ENCODE data around the gene MRI1. TPM values are rescaled to one million over a fixed set of nuclear protein-coding genes. Genes with fewer than 3 reads are reported as not detected.
A peak's percentile ranks its signal among the peaks of the same experiment; 100 is the strongest.
"Not testable (repeated sequence)": the region's sequence is repeated elsewhere in the genome, so short reads cannot be mapped to it uniquely, and the experiment has no call there.

MRI1 gene
- total RNA-seq, 1 experiment from 2014 or later: 33.8 TPM

GRCh38 chr19:13788991-13789390 is 24.7 kb downstream of the MRI1 start:
- H2AFZ ChIP-seq: no peak overlapping the region
- peak overlapping the region; percentile 24; the same call in 1 of the 2 replicates for H3K27ac ChIP-seq
- peaks cover 30% of the 10 kb centered on the region for H3K4me1 ChIP-seq (replicated peaks; ENCODE audit: insufficient read depth)
- BruUV-seq (replicated peaks): no TSS peak
- no peaks in the 10 kb centered on the region for H3K9me3 ChIP-seq (ENCODE audit: insufficient read depth, low read depth)
- intact Hi-C loops (cut with micrococcal nuclease; ENCODE audit: unreplicated experiment): no loop called here
- H3K36me3 ChIP-seq (ENCODE audit: low read depth): no peaks in the 10 kb centered on the region
- H3K4me2 ChIP-seq: no peak overlapping the region
- DNase-seq: no peak
- no peaks in the 10 kb centered on the region for H3K79me2 ChIP-seq (ENCODE audit: low read depth)
- CTCF ChIA-PET: no interaction called here
- H3K27me3 ChIP-seq (ENCODE audit: insufficient read depth, low read depth): no peaks in the 10 kb centered on the region
- H4K20me1 ChIP-seq (ENCODE audit: insufficient read depth): no peaks in the 10 kb centered on the region
- peaks cover 39% of the 10 kb centered on the region for H3F3A ChIP-seq (ENCODE audit: insufficient read depth, low read depth)
- no peak overlapping the region for H3K4me3 ChIP-seq
- POLR2A ChIA-PET (ENCODE audit: unreplicated experiment): interaction anchor here (0.6 kb wide), 1 partner anchor 228 kb away, joined by 3 read pairs; no protein-coding TSS in a partner anchor
- no peak for TF ChIP-seq CTCF (conservative IDR thresholded peaks at IDR 0.05)
- no peak for TF ChIP-seq EZH2 (IDR thresholded peaks at IDR 0.05; ENCODE audit: low read depth)
- no peaks in the 10 kb centered on the region for H3K9me2 ChIP-seq (ENCODE audit: insufficient read depth)

GRCh38 chr19:13790354-13790753 is 26.0 kb downstream of the MRI1 start:
- POLR2A ChIA-PET (ENCODE audit: unreplicated experiment): no interaction called here
- no peak overlapping the region for H3K4me2 ChIP-seq
- intact Hi-C loops (cut with micrococcal nuclease; ENCODE audit: unreplicated experiment): no loop called here
- H2AFZ ChIP-seq: no peak overlapping the region
- H3K79me2 ChIP-seq (ENCODE audit: low read depth): peaks cover 5% of the 10 kb centered on the region; the same call in 1 of the 2 replicates
- no peaks in the 10 kb centered on the region for H4K20me1 ChIP-seq (ENCODE audit: insufficient read depth)
- H3K4me3 ChIP-seq: no peak overlapping the region
- H3K27ac ChIP-seq: no peak overlapping the region
- BruUV-seq (replicated peaks): no TSS peak
- H3K4me1 ChIP-seq (replicated peaks; ENCODE audit: insufficient read depth): peaks cover 30% of the 10 kb centered on the region
- H3K9me3 ChIP-seq (ENCODE audit: insufficient read depth, low read depth): no peaks in the 10 kb centered on the region
- DNase-seq: no peak
- H3K9me2 ChIP-seq (ENCODE audit: insufficient read depth): no peaks in the 10 kb centered on the region
- peaks cover 31% of the 10 kb centered on the region for H3F3A ChIP-seq (ENCODE audit: insufficient read depth, low read depth)
- CTCF ChIA-PET: no interaction called here
- no peak for TF ChIP-seq EZH2 (IDR thresholded peaks at IDR 0.05; ENCODE audit: low read depth)
- TF ChIP-seq CTCF (conservative IDR thresholded peaks at IDR 0.05): no peak
- H3K36me3 ChIP-seq (ENCODE audit: low read depth): no peaks in the 10 kb centered on the region
- no peaks in the 10 kb centered on the region for H3K27me3 ChIP-seq (ENCODE audit: insufficient read depth, low read depth)

- DNase-seq; BruUV-seq (replicated peaks); H3K36me3 ChIP-seq (ENCODE audit: low read depth); H3K4me3 ChIP-seq; H3K9me2 ChIP-seq (ENCODE audit: insufficient read depth); H2AFZ ChIP-seq; H4K20me1 ChIP-seq (ENCODE audit: insufficient read depth); intact Hi-C loops (cut with micrococcal nuclease; ENCODE audit: unreplicated experiment); H3K27me3 ChIP-seq (ENCODE audit: insufficient read depth, low read depth); H3K9me3 ChIP-seq (ENCODE audit: insufficient read depth, low read depth); CTCF ChIA-PET: not testable (repeated sequence)
- peak overlapping the region; percentile 93; the same call in 1 of the 2 replicates for H3K4me2 ChIP-seq
- peaks cover 50% of the 10 kb centered on the region for H3F3A ChIP-seq (ENCODE audit: insufficient read depth, low read depth)
- H3K79me2 ChIP-seq (ENCODE audit: low read depth): peaks cover 27% of the 10 kb centered on the region
- POLR2A ChIA-PET (ENCODE audit: unreplicated experiment): interaction anchor here (0.7 kb wide), 3 partner anchors 12 to 617 kb away, joined by 8 to 17 read pairs (median 11); no protein-coding TSS in a partner anchor
- H3K4me1 ChIP-seq (replicated peaks; ENCODE audit: insufficient read depth): peaks cover 33% of the 10 kb centered on the region
- H3K27ac ChIP-seq: peak overlapping the region; percentile 94; the same call in 1 of the 2 replicates
These were observed 29.0 kb downstream of the MRI1 start for GRCh38 chr19:13793317-13793716.

GRCh38 chr19:13794398-13794756 is 30.1 kb downstream of the MRI1 start:
- Histone ChIP-seq H3K4me2 (peak overlapping the region; percentile 93), H3K9me3 (ENCODE audit: insufficient read depth, low read depth) (no peaks in the 10 kb centered on the region), H3K79me2 (ENCODE audit: low read depth) (peaks cover 33% of the 10 kb centered on the region), H3K4me1 (replicated peaks; ENCODE audit: insufficient read depth) (peaks cover 33% of the 10 kb centered on the region), H3K9me2 (ENCODE audit: insufficient read depth) (no peaks in the 10 kb centered on the region), H3K36me3 (ENCODE audit: low read depth) (no peaks in the 10 kb centered on the region), H3F3A (ENCODE audit: insufficient read depth, low read depth) (peaks cover 44% of the 10 kb centered on the region), H3K27me3 (ENCODE audit: insufficient read depth, low read depth) (no peaks in the 10 kb centered on the region), H4K20me1 (ENCODE audit: insufficient read depth) (no peaks in the 10 kb centered on the region), H3K4me3 (peak overlapping the region; percentile 99), H3K27ac (peak overlapping the region; percentile 94), H2AFZ (peak overlapping the region; percentile 85)
- DNase-seq: peak; percentile 82 to 83
- TSS peak; percentile 76 for BruUV-seq (replicated peaks)
- intact Hi-C loops (cut with micrococcal nuclease; ENCODE audit: unreplicated experiment): loop anchor here (2.0 kb wide), 3 partner anchors 30 to 68 kb away; partner anchors contain the start of gene MRI1
- ChIA-PET CTCF (no interaction called here), POLR2A (ENCODE audit: unreplicated experiment) (interaction anchor here (0.6 to 2.2 kb wide), 6 partner anchors 20 to 612 kb away, joined by 3 to 26 read pairs (median 9); partner anchors contain the start of gene C19orf53)
- TF ChIP-seq EZH2 (IDR thresholded peaks at IDR 0.05; ENCODE audit: low read depth) (no peak), CTCF (conservative IDR thresholded peaks at IDR 0.05) (no peak)
